ELR (cell line): Measurements from ENCODE around the gene HSD11B1L.
A peak's percentile ranks its signal among the peaks of the same experiment; 100 is the strongest.

ENCODE experiments used
- DNase-seq: peaks from one replicate; pipeline ENCODE4 v3.0.0-alpha.2; 2015; ENCODE audit warnings: low read depth

The HSD11B1L gene, protein sequence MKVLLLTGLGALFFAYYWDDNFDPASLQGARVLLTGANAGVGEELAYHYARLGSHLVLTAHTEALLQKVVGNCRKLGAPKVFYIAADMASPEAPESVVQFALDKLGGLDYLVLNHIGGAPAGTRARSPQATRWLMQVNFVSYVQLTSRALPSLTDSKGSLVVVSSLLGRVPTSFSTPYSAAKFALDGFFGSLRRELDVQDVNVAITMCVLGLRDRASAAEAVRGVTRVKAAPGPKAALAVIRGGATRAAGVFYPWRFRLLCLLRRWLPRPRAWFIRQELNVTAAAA

GRCh38 chr19:5680437-5681368, at the start of gene HSD11B1L, which contains the start of gene MICOS13:
Gene HSD11B1L, plus strand, starts transcription at chr19:5681027. Its CDS starts 3,806 bp downstream, at chr19:5684833.
Gene MICOS13, minus strand, starts transcription at chr19:5680516. Its CDS starts 30 bp downstream, at chr19:5680486.
- peak; percentile 99 for DNase-seq

GRCh38 chr19:5631567-5632240, 49.1 kb upstream of the HSD11B1L start:
- DNase-seq: no peak

DNA sequence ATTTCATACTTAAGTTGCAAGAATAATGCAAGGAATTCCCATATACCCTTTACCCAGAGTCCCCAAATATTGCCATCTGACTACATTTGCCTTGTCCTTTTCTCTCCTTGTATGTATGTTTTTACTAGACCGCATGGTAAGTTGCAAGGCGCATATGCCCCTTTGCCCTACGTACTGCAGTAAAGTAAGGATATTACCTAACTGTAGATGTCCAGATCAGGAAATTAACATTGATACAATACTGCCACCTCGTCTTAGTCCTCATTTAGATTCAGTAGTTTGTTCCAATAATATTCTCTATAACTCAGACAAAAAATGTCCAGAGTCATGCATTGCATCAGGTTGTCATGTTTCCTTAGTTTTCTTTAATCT, 48.6 kb upstream of the HSD11B1L start:
- DNase-seq: no peak

- DNase-seq: no peak
Measured at GRCh38 chr19:5632657-5633056, 48.2 kb upstream of the HSD11B1L start.

DNA sequence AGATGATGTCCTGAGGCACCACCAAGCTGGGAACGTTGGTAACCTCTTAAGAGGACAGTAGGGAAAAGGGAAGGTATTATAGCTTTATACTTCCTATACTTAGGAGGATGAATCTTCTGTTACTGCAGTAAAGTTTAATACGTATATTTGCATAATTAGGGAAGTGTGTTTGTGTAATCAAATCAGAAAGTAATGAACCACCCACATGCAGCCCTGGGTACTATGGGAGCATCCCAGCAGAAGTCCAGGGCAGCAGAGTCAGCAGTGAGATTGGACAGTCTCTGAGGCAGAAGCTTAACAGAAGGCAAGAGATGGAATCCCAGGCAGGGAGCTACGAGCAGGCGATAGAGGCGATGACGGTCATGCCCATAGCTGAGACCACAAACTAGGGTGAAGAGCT, 45.4 kb upstream of the HSD11B1L start:
- DNase-seq: no peak

GRCh38 chr19:5637971-5638370, 42.9 kb upstream of the HSD11B1L start:
- DNase-seq: no peak

GRCh38 chr19:5641171-5641570, 39.7 kb upstream of the HSD11B1L start:
- no peak for DNase-seq

DNA sequence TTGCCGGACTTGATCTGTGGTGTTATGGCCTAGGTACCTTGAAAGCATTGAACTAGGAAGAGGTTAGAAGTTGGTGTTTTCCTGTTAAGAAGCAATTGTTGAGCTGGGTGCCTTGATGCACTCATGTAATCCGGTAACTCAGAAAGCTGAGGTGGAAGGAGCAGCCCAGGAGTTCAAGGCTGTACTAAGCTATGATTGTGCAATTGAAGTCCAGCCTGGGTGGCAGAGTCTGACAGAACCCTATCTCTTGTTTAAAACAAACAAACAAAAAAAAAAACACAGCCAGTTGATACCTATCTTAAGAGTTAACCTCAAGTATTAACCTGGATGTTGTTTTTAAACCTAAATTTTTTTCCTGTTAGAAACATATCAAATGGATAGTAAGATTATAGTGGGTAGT, 38.6 kb upstream of the HSD11B1L start:
- no peak for DNase-seq

GRCh38 chr19:5643060-5643459, 37.8 kb upstream of the HSD11B1L start:
- DNase-seq: no peak

GRCh38 chr19:5644037-5644436, 36.8 kb upstream of the HSD11B1L start:
- no peak for DNase-seq

DNA sequence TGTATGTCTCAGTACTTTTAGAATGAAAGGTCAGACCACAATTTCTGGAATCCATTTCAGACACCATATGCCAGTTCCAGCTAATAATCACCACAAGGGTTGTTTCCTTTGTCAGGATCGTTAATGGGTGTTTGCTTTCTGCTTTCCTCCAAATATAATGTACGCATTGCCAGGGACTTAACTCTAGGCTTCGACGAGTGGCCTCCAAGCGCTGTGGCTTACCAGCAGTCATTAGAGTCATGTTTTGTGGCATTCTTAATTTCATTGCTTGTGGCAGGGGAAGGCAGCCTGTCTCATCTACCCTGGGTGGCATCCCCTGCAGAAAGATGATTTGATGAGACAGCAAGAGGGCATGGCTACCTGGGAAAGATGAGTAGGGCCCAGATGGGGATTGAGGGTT, 35.4 kb upstream of the HSD11B1L start:
- DNase-seq: no peak

GRCh38 chr19:5646703-5647102, 34.1 kb upstream of the HSD11B1L start:
- DNase-seq: no peak

DNA sequence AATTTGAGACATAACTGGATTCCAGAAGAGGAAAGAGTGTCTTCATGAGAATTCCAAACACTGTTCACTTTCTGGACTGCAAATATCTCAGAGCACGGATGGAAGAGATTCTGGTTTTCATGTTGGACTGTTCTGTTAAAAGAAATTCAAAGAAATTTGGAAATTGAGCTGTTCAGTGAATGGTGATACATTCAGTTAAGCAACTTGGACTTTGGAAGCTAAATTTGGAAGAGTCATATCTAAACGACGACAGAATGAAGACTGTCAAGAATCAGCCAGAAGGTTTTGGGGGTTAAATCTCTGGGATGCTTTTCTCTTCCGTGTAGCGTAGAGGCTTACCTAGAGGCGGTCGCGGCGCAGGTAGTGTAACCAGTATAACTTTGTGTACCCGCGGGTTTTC, 32.4 kb upstream of the HSD11B1L start:
- DNase-seq: no peak

DNA sequence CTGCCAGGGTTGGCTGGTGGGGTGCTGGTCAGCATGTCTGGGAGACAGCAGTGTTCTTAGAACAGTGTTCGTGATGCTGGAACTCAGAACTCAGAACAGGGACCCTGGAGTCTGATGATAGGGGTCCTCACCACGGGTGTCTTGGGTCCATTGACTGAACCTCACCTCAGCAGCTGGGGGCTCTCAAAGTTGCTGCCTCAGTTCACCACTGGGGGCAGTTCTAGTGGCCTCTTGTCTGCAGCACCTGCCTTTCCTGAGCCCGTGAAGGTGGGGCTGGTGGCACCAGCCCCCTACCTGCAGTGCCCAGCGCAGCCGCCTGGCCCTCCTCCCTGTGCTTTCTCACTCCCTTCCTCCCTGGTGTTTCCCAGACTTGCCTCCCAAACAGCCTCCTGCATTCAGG, 29.5 kb upstream of the HSD11B1L start:
- DNase-seq: no peak

DNA sequence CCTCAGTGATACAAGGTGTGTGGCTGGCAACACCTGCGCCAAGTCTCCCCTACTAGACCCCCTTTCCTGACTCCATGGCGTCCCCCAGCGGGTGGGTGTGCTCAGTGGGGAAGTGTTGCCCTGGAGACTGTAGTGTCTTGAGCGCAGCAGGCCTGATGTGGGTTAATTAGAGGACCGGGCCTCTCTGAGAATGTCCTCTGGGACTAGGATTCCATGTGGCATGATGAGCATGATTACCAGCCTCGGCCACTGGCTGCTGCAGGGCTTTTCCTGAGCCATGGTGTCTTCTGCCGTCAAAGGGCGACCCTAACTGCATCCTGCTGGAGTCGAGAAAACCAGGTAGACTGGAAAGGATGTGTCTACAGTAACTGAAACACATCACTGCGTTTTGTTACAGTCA, 28.6 kb upstream of the HSD11B1L start:
- DNase-seq: no peak

DNA sequence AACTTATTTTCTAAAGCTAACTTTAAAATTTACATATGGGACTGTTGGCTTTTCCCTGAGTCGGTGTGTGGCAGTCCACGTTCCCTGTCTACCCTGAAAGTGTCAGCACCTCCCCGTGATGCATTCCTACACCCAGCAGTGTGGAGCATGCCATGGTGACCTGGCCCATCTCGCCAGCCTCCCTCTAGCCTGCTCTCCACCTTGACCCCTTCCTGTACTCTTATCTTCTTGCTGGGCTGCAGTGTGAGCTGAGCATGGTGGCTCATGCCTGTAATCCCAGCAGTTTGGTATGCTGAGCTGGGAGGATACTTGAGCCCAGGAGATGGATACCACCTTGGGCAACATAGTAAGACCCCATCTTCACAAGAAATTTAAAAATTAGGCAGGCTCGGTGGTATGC, 25.9 kb upstream of the HSD11B1L start:
- no peak for DNase-seq

GRCh38 chr19:5655412-5655811, 25.4 kb upstream of the HSD11B1L start:
- no peak for DNase-seq

- no peak for DNase-seq
Measured at GRCh38 chr19:5661483-5661882, 19.3 kb upstream of the HSD11B1L start.

DNA sequence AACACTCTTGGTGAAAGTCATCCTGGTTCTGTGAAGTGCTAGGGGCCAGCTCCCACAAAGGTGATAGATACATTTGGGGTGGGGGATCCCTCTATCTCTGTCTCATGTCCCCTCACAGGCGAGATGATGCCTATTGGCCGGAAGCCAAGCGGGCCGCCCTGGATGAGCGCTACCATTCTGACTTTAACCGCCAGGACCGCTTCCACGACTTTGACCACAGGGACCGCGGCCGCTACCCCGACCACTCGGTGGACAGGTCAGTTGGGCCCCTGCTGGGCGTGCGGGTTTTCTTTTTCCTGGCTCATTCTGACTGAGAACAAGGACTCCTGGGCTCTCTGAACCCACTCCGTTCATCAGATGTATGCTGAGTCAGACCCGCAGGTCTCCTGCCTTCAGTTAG, 16.9 kb upstream of the HSD11B1L start:
- DNase-seq: no peak

DNA sequence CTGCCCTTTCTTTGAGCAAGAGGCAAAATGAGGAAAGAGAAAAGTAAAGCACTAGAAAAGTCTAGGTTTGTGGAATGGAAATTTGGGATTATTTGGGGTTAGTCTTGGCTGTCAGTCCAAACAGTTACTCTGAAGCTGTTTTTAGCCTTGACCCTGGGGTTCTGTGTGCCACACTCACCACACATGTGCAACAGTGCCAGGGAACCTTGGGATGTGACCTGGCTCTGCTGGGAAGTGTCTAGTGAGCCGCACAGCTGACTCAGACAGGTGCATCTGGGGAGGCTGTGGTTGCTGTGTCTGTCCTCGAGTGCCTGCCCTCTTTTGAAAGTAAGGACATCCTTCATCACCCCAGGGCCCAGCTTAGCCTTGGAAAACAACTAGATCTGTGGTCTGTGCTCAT, 16.3 kb upstream of the HSD11B1L start:
- DNase-seq: no peak

DNA sequence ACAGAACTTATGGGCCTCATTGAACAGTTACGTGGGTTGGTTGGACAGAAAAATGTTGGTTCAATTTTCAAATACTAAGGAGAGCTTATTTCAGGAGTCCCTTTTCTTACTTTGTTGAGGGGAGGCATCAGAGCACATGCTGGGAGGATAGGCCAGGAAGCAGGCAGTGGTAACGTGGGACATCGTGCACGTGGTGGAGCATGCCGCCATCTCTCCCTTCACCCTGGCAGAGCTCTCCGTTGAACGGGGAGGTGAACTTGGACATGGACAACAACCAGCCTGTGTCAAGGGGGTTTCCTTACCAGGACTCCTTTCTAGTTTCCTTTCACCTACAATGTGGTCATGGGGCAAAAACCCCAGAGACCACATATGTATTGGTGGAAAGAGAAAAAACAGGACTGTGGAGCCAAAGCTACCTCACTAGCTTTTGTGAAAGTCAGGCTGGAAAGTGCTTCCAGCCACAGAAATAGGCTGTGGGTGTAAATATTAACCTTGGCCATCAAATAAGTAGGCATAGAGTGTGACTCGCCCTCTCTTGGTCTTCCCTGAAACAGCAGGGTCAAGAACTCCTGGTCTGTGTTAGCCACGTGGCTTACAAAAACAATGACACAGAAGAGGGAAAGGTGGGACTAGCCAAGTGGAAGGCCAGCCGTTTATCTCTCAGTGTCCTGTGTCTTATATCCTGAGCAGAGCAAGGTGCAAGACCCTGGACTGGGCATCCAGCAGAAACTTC, 14.9 kb upstream of the HSD11B1L start:
- DNase-seq: peak; percentile 78
